T-helper 17 cell (primary cell): ENCODE results near the gene PIBF1. TPM values are rescaled to one million over a fixed set of nuclear protein-coding genes. Genes with fewer than 3 reads are reported as not detected.
A peak's percentile ranks its signal among the peaks of the same experiment; 100 is the strongest.

Source experiments
- ATAC-seq: fragments of 150-1000 bp; cut with Tn5 transposase; 2 replicates; pipeline ENCODE4 v1.10.0; 2021; ENCODE audit warnings: mild to moderate bottlenecking, moderate library complexity
- DNase-seq, 3 donors: peaks; one replicate each; pipeline versions ENCODE4 v3.0.0 to v3.0.0-alpha.2; 2020 to 2021
- H3K9me3 ChIP-seq: one replicate; pipeline ENCODE4 v1.7.0; 2013; ENCODE audit warnings: low read length, mild to moderate bottlenecking; ENCODE audit not compliant: control insufficient read depth, poor library complexity, severe bottlenecking
- H3K27ac Mint-ChIP-seq: one replicate; pipeline ENCODE4 v1.8.0; 2022; ENCODE audit warnings: mild to moderate bottlenecking, moderate library complexity, mixed read lengths
- H3K27me3 Mint-ChIP-seq: one replicate; pipeline ENCODE4 v1.8.0; 2022; ENCODE audit warnings: mixed read lengths
- H3K36me3 Mint-ChIP-seq: one replicate; pipeline ENCODE4 v1.8.0; 2022; ENCODE audit warnings: low read depth, mixed read lengths
- H3K4me1 Mint-ChIP-seq: one replicate; pipeline ENCODE4 v1.8.0; 2022; ENCODE audit warnings: mild to moderate bottlenecking, mixed read lengths
- H3K4me3 Mint-ChIP-seq: one replicate; pipeline ENCODE4 v1.8.0; 2022; ENCODE audit warnings: mild to moderate bottlenecking, moderate library complexity, mixed read lengths
- total RNA-seq, 4 donors: library from RNA in 2 of 4; stranded (reverse) in 2 of 4; gene quantifications; one replicate each; pipeline ENCODE4 v1.2.3 and lab custom pipeline; 2022 to 2026

The PIBF1 gene
- total RNA-seq, 2 donors from 2014 or later, result 25.4 to 28.3 TPM

GRCh38 chr13:73057284-73058063 is 275.5 kb downstream of the PIBF1 start:
- H3K4me3 Mint-ChIP-seq, result peak overlapping the region; percentile 96
- ATAC-seq (no peak), DNase-seq (no peak)
- no peak overlapping the region for H3K27ac Mint-ChIP-seq
- H3K4me1 Mint-ChIP-seq, result peaks cover 8% of the 10 kb centered on the region
- H3K36me3 Mint-ChIP-seq, result peaks cover 6% of the 10 kb centered on the region
- H3K27me3 Mint-ChIP-seq, result peaks cover 26% of the 10 kb centered on the region
- no peaks in the 10 kb centered on the region for H3K9me3 ChIP-seq

GRCh38 chr13:73058064-73058313 is 276.1 kb downstream of the PIBF1 start:
- H3K27ac Mint-ChIP-seq, result no peak overlapping the region
- H3K9me3 ChIP-seq, result no peaks in the 10 kb centered on the region
- peaks cover 6% of the 10 kb centered on the region for H3K36me3 Mint-ChIP-seq
- peaks cover 8% of the 10 kb centered on the region for H3K4me1 Mint-ChIP-seq
- DNase-seq, result no peak
- peak overlapping the region; percentile 96 for H3K4me3 Mint-ChIP-seq
- H3K27me3 Mint-ChIP-seq, result peaks cover 22% of the 10 kb centered on the region
- no peak for ATAC-seq

- Mint-ChIP-seq H3K27ac (no peak overlapping the region), H3K4me1 (peaks cover 8% of the 10 kb centered on the region), H3K4me3 (peak overlapping the region; percentile 96), H3K36me3 (peaks cover 6% of the 10 kb centered on the region), H3K27me3 (peaks cover 22% of the 10 kb centered on the region)
- H3K9me3 ChIP-seq, result no peaks in the 10 kb centered on the region
- no peak for DNase-seq
- peak; percentile 5 for ATAC-seq
Measured at GRCh38 chr13:73058432-73058735, 276.5 kb downstream of the PIBF1 start.

- H3K27me3 Mint-ChIP-seq, result peaks cover 22% of the 10 kb centered on the region
Measured at GRCh38 chr13:73058736-73059459, 277.0 kb downstream of the PIBF1 start, which contains the start of gene KLF5. TSS of gene KLF5 (plus strand) at chr13:73059005. CDS start at chr13:73059328, 323 bp downstream.

GRCh38 chr13:73059460-73060250 is 277.7 kb downstream of the PIBF1 start:
- Mint-ChIP-seq H3K27ac (no peak overlapping the region), H3K36me3 (peaks cover 6% of the 10 kb centered on the region), H3K27me3 (peaks cover 20% of the 10 kb centered on the region), H3K4me3 (peak overlapping the region; percentile 70), H3K4me1 (peaks cover 8% of the 10 kb centered on the region)
- ATAC-seq (peak; percentile 31), DNase-seq (peak; percentile 22 to 44 (median 38))
- no peaks in the 10 kb centered on the region for H3K9me3 ChIP-seq

More at GRCh38 chr13:73058736-73059459, 277.0 kb downstream of the PIBF1 start, which contains the start of gene KLF5:
- no peaks in the 10 kb centered on the region for H3K9me3 ChIP-seq
- peaks cover 8% of the 10 kb centered on the region for H3K4me1 Mint-ChIP-seq
- peak within 1 kb of the TSS; percentile 96 for H3K4me3 Mint-ChIP-seq
- peaks cover 6% of the 10 kb centered on the region for H3K36me3 Mint-ChIP-seq
- ATAC-seq, result peak; percentile 98
- no peak within 1 kb of the TSS for H3K27ac Mint-ChIP-seq
- DNase-seq, result peak; percentile 90 to 95 (median 93)

GRCh38 chr13:73060251-73061160 is 278.6 kb downstream of the PIBF1 start:
- DNase-seq, result no peak

GRCh38 chr13:73061473-73061872 is 279.5 kb downstream of the PIBF1 start:
- H3K4me3 Mint-ChIP-seq, result no peak overlapping the region
- H3K4me1 Mint-ChIP-seq, result peaks cover 8% of the 10 kb centered on the region
- no peak overlapping the region for H3K27ac Mint-ChIP-seq
- H3K9me3 ChIP-seq, result no peaks in the 10 kb centered on the region
- peaks cover 3% of the 10 kb centered on the region for H3K36me3 Mint-ChIP-seq
- peaks cover 5% of the 10 kb centered on the region for H3K27me3 Mint-ChIP-seq
- DNase-seq, result no peak
- no peak for ATAC-seq

More at GRCh38 chr13:73060251-73061160, 278.6 kb downstream of the PIBF1 start:
- H3K9me3 ChIP-seq, result no peaks in the 10 kb centered on the region
- peaks cover 6% of the 10 kb centered on the region for H3K36me3 Mint-ChIP-seq
- H3K27me3 Mint-ChIP-seq, result peaks cover 15% of the 10 kb centered on the region
- no peak overlapping the region for H3K27ac Mint-ChIP-seq
- peak overlapping the region; percentile 70 for H3K4me3 Mint-ChIP-seq
- ATAC-seq, result no peak
- H3K4me1 Mint-ChIP-seq, result peaks cover 8% of the 10 kb centered on the region

- H3K4me1 Mint-ChIP-seq, result peaks cover 8% of the 10 kb centered on the region
- H3K36me3 Mint-ChIP-seq, result peaks cover 3% of the 10 kb centered on the region
- ATAC-seq (no peak), DNase-seq (no peak)
- no peaks in the 10 kb centered on the region for H3K9me3 ChIP-seq
- H3K27me3 Mint-ChIP-seq, result peaks cover 4% of the 10 kb centered on the region
- H3K4me3 Mint-ChIP-seq, result no peak overlapping the region
- no peak overlapping the region for H3K27ac Mint-ChIP-seq
Measured at GRCh38 chr13:73061876-73062275, 279.9 kb downstream of the PIBF1 start.

- peaks cover 4% of the 10 kb centered on the region for H3K27me3 Mint-ChIP-seq
Measured at GRCh38 chr13:73062468-73062867, 280.5 kb downstream of the PIBF1 start.

GRCh38 chr13:73063166-73063565 is 281.2 kb downstream of the PIBF1 start:
- ATAC-seq (no peak), DNase-seq (no peak)
- H3K4me1 Mint-ChIP-seq, result peaks cover 7% of the 10 kb centered on the region
- H3K36me3 Mint-ChIP-seq, result peaks cover 3% of the 10 kb centered on the region
- H3K4me3 Mint-ChIP-seq, result no peak overlapping the region
- no peaks in the 10 kb centered on the region for H3K9me3 ChIP-seq
- no peaks in the 10 kb centered on the region for H3K27me3 Mint-ChIP-seq
- no peak overlapping the region for H3K27ac Mint-ChIP-seq

More at GRCh38 chr13:73062468-73062867, 280.5 kb downstream of the PIBF1 start:
- H3K9me3 ChIP-seq, result no peaks in the 10 kb centered on the region
- DNase-seq (no peak), ATAC-seq (no peak)
- H3K4me3 Mint-ChIP-seq, result no peak overlapping the region
- peaks cover 8% of the 10 kb centered on the region for H3K4me1 Mint-ChIP-seq
- peaks cover 3% of the 10 kb centered on the region for H3K36me3 Mint-ChIP-seq
- no peak overlapping the region for H3K27ac Mint-ChIP-seq

GRCh38 chr13:73065036-73065435 is 283.1 kb downstream of the PIBF1 start:
- Mint-ChIP-seq H3K27ac (no peak overlapping the region), H3K36me3 (no peaks in the 10 kb centered on the region), H3K4me3 (no peak overlapping the region), H3K4me1 (no peaks in the 10 kb centered on the region), H3K27me3 (no peaks in the 10 kb centered on the region)
- DNase-seq (no peak), ATAC-seq (no peak)
- no peaks in the 10 kb centered on the region for H3K9me3 ChIP-seq

- H3K36me3 Mint-ChIP-seq, result no peaks in the 10 kb centered on the region
- no peaks in the 10 kb centered on the region for H3K27me3 Mint-ChIP-seq
- no peaks in the 10 kb centered on the region for H3K9me3 ChIP-seq
- no peak overlapping the region for H3K4me3 Mint-ChIP-seq
- no peaks in the 10 kb centered on the region for H3K4me1 Mint-ChIP-seq
- ATAC-seq (no peak), DNase-seq (no peak)
- no peak overlapping the region for H3K27ac Mint-ChIP-seq
Measured at GRCh38 chr13:73065665-73066340, 283.9 kb downstream of the PIBF1 start.
